ENCODE data around the gene USP31.
"Not testable (repeated sequence)": the region's sequence is repeated elsewhere in the genome, so short reads cannot be mapped to it uniquely, and the experiment has no call there.

Gene USP31

DNA sequence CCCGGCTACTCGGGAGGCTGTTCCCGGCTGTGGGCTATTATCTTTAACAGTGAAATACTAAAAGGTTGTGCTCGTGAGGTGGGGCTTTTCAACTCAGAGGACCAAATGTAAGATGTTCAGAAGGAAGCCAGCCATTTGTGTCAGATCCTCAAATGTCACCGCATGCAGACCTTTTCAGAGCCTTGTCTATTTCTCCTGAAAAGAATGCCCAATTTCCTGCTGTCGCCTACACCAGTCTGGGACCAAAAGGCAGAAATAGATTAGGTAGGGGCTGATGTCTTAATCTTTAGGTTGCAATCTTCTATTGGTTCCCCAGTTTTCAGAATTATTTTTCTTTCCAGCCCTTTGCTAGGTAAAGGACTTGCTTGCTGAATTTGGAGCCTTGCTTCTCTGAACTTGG, 8.9 kb upstream of the USP31 start:
- FAIRE-seq = no peak

DNA sequence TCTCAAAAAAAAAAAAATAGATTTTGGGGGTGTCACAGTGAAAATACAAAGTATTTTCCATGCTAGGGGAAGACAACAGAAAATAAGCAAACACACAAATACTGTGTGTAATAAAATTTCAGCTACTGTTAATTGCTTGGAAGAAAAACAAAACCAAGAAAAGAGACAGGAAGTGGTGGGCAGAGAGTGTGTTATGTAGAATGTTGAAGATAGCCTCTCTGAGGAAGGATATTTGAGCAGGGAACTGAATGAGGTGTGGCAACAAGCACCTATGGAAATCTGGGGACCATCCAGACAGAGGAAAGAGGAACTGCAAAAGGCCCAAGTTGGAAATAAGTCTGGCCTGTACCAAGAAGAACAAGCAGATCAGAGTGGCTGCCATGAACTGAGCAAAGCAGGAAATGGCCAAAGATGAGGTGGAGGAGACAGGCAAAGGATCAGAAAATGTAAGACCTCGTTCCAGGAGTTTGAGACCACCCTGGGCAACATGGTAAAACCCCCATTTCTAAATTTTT, 7.8 kb upstream of the USP31 start:
- FAIRE-seq = no peak

DNA sequence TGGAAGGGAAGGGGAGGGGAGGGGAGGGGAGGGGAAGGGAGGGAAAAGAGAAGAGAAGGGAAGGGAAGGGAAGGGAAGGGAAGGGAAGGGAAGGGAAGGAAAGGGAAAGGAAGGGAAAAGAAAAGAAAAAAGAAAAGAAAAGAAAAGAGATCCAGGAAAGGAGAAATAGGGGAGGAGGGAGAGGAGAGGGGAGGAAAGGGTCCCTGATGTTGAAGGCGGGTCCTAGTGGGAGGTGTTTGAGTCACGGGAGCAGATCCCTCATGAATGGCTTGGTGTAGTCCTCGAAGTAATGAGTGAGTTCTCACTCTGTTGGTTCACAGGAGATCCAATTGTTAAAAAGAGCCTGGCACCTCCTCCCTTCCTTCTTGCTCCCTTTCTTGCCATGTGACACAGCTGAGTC, 6.9 kb upstream of the USP31 start:
- no peak for FAIRE-seq

DNA sequence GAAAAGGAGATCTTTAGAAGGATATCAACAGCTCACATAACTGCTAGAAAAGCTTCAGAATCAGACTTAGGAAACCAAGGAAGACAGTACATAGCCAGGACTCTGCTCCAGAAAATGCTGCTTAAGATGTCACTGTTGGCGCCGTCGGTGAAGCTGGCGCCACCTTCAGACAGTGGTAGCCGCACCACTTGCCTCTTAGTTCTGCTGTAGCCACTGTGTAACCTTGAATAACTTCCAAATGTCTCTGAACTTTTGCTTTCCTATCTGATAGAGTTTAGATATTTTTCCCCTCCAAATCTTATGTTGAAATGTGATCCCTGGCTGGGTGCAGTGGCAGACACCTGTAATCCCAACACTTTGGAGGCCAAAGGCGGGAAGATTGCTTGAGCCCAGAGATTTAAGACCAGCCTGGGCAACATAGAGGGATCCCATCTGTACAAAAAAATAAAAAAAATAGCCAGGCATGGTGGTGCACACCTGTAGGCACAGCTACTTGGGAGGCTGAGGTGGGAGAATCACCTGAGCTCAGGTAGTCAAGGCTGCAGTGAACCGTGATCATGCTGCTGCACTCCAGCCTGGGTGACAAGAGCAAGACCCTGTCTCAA, 6.3 kb upstream of the USP31 start:
- no peak for FAIRE-seq

DNA sequence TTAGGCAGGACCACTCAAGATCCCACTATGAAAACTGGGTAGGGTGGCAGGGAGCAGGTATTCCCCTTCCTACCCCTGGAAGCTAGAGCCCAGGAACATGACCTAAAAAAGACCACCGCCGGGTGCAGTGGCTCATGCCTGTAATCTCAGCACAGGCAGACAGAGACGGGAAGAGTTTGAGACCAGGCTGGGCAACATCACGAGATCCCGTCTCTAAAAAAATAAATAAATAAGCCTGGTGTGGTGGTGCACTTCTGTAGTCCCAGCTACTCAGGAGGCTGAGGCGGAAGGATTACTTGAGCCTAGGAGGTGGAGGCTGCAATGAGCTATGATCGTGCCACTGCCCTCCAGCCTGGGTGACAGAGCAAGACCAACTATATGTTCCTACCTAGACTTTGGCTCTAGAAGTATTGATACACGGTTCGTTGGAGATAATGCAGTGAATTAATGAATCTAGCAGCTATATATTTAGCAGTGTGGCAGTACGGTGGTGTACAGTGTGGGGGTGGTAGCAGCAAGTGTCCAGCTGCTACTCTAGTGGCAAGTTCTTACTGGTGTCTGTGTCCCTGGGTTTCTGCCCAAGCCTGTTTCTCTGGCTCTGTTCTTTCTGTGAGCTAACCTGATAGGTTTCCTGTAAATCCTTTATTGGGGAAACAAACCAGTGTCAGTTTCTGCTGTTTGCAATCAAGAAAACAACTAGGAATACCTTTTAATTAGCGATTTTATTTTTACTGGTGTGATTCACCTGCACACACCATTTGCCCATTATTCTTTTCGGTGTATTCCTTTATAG, 3.3 kb upstream of the USP31 start:
- FAIRE-seq = no peak

DNA sequence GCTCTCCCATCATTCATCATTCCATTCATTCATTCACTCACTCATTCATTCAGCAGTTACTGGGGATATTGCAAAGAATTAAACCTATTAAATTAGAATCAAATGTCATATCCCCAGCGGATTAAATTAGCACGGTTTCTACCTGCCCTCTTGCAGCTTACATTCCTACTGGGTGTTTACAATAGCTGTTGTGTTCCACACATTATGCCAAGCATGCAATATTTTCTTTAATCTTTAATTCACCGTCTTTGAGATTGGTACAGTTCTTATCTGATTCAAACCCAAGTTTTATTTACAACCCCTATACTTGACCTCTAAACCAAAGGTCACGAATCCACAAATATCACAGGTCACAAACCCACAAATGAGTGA, 727 bp upstream of the USP31 start:
- FAIRE-seq = no peak

DNA sequence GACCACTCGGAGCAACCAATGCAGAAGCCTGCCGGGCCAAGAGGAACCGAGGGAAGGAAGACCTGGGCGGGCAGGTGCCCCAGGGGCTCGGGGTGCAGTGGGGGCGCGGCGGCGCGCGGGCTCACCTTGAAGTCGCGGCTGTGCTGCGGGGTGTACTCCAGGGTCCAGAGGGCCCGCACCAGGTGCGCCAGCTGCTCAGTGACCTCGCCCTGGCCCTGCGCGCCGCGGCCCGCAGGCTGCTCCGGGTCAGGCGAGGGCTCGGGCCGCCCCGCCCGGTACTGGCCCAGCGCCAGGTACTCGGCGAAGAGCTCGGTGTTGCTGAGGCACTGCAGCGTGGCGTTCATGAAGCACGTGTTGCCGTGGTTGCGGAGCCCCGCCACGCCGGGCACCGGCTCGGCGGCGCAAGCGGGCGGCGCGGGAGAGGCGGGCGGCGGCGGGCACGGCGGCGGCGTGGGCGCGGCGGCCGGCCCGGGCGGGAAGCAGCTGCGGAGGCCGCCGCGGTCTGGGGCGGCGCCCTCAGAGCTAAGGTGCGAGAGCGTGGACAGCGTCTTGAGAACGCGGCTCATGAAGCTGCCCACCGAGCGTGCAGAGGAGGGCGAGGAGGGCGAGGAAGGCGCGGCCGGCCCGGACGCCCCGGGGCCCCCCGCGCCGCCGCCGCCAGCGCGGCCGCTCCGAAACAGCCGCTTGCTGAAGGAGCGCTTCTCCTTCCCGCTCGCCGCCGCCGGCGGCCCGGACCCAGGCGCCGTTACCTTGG, 562 bp downstream of the USP31 start:
- no peak for FAIRE-seq

DNA sequence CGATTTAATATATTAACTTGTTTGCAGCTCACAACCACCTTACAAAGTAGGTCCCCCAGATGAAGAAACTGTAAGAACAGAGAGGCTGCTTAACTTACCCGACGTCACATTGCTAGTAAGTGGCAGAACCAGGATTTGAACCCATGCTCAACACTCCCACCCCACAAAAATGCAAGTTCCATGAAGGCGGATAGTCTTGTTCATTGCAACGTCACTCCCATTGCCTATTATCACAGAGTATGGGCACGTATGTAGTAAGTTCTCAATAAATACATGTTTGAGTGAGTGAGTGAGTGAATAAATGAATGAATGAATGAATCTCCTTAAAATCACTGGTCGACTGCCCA, 1.1 kb downstream of the USP31 start:
- FAIRE-seq = no peak

DNA sequence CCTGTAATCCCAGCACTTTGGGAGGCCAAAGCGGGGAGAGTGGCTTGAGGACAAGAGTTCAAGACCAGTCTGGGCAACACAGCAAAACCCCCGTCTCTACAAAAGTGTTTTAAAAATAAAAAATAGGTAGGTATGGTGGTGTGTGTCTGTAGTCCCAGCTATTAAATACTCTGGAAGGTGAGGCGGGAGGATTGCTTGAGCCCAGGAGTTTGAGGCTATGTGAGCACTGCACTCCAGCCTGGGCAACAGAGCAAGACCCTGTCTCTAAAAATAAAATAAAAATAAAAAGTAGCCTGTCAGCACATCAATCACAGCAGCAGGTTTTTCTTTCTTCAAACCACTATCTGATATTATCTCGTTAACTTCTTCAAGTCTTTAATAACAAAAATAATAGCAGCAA, 1.6 kb downstream of the USP31 start:
- FAIRE-seq = no peak

DNA sequence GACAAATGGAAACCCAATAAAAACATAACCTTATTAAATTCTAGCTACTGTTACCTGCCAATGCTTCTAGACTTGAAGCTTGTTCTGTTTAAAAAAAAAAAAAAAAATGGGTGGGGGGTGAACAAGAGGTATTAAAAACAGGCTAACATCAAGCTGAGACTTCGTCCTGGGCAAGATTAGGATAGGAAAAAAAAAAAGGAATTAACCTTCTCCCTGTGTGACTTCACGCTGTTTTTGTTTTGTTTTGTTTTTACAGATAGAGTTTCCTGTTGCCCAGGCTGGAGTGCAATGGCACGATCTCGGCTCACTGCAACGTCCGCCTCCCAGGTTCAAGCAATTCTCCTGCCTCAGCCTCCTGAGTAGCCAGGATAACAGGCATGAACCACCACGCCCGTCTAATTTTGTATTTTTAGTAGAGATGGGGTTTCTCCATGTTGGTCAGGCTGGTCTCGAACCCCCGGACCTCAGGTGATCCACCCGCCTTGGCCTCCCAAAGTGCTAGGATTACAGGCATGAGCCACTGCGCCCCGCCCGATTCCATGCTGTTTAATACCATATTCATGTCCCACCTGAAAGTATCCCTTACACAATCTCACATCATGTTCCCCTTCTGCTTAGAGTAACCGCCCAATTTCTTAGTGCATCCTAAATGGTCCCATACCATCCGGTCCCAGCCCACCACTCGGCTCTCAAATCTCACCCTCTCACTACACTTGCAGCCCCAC, 2.2 kb downstream of the USP31 start:
- no peak for FAIRE-seq

DNA sequence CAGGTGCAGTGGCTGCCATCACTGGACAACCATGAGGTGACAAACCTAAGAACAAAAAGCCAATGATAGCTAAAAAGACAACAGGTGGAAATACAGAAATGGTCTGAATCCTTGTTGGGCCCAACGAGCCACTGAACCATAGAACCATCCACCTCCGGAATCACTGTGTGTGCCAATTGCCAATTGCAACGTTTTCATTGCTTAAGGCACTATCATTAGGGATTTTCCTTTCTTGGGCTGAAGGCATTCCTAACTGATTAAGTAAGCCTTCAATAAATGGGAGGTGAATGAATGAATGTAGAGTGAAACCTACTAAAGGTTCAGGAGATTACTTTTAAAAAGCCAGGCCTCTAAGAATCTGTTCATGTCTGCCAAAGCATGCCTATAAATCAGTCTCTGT, 3.6 kb downstream of the USP31 start:
- no peak for FAIRE-seq

DNA sequence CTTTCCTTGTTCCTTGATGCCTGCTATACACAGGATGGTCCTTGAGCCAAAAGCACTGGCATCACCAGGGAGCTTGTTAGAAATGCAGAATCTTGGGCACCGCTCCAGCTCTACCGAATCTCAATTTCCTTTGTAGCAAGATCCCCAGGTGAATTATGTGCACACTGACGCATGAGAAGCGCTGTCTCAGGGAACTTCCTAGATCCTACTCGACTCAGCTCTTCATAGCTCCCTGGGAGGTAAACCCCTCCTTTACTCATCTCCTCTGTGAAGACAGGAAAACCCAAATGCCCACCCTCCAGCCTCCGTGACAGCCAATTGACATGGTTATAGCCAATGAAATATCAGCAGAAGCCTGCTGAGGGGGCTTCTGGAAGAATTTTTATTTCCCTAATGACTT, 4.1 kb downstream of the USP31 start:
- no peak for FAIRE-seq

DNA sequence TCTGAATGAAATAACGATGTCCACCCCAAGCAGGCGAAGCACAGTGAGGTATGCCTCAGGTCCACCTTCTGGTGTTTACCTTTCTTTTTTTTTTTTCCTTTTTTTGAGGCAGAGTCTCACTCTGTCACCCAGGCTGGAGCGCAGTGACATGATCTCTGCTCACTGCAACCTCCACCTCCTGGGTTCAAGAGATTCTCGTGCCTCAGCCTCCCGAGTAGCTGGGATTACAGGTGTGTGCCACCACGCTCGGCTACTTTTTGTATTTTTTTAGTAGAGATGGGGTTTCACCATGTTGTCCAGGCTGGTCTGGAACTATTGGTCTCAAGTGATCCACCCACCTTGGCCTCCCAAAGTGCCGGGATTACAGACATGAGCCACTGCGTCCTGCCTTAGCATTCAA, 4.9 kb downstream of the USP31 start:
- not testable (repeated sequence) for FAIRE-seq

DNA sequence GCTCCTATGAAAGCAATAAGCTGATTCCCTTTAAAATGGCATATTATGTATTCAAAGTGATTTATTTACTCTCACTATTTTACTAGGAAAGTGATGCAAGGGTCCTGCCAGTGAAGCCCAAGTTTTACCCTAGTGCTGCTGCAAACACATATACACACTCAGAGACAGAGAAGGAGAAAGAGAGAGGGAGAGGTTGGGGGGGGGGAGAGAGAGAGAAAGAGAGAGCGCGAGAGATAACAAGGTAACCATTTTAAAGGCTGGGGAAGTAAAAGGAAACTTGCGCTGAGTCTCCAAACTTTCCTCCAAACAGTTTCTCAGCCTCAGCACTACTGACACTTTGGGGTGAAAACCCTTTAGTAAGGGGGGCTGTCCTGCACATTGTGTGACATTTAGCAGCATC, 5.9 kb downstream of the USP31 start:
- FAIRE-seq = no peak

DNA sequence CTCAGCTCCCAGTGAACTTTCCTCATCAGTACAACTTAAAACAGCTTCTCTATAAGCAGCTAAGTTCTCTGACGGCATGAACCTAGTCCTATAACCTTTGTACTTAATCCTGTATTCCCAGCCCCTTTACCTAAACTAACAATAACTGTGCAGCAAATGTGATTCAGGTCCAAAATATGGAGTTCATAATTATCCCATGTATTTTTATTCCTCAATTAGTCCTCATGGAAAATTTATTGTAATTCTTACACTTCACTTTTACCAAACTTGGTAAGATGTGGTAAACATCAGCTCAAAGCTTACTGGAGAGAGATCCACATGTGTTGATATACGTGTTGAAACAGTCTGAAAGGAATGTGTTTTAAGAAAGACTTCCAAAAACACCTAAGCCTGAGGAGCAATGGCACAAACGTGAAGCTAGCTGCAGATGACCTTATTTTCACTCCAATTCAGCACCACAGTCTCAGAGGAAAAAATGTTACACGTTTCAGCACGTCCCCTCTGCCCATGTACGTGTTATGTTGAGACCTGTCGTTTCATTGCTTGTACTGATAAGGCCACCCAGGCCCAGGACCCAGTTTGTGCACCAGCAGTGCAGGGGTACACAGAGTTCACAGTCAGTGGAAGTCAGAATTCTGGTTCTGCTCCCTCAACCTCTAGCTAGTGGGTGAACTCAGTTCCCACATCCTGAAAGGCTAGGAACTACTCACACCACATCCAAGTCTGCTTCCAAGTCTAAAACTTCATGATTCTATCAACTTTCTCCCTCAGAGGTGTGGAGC, 7.1 kb downstream of the USP31 start:
- no peak for FAIRE-seq

DNA sequence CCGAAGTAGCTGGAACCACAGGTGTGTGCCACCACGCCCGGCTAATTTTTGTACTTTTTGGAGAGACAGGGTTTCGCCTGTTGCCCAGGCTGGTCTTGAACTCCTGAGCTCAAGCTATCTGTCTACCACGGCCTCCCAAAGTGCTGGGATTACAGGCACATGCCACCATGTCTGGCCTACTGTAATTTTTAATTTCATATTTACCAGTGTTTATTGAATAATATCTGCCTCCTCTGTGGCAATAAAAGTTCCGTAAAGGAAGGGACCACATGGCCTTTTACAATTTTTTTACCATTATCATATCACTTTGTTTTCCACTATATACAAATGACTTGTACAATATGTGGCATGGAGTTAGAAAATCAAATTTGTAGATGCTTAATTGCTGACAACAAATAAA, 7.8 kb downstream of the USP31 start:
- FAIRE-seq = no peak

DNA sequence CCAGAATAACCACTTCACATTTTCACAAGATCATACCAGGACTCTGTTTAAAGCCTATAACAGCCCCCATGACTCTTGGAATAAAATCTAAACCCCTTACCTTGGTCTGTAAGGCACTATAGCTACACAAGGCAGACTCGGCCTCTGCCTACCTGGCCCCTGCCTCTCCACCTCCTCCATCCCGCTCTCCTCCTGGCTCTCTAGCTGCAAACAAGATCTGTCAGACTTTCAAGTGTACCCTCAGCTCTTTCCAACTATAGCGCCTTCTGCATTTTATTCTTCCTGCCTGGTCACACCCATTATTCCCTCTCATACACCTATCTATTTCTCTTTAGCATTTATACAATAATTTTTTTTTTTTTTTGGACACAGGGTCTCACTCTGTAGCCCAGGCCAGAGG, 8.2 kb downstream of the USP31 start:
- no peak for FAIRE-seq

DNA sequence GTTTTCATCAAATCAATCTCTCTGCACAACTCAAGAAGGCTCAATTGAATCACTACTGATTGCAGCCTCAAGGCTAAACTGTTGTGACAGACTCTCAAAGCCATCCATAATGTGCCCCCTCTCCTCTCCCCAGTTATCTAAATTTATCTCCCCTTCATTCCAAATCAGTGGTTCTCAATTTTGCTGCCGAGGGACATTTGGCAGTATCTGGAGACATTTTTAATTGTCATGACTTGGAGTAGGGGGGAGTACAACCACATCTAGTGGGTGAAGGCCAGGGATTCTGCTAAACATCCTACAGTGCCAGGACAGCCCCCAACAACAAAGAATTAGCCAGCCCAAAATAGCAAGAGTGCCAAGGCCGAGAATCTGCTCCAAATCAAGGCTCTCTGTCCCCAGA, 9.1 kb downstream of the USP31 start:
- FAIRE-seq = no peak

DNA sequence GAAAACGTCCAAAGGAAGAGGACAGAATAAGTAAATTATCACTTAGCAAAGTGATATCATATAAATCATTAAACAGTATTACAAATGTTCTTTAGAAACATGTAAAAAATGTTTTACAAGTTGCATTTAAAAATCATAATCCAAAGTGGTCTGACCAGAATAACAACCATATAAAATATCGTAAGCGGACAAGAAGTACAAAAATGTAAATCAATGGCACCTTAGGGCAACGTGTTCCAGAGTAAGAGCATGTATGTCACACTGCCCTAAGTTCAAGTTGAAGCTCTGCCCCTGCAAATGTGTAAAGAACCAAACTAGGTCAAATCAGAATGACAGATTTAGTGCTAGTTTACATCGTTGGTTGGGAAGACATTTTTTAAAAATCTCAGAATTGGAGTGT, 11.4 kb downstream of the USP31 start:
- no peak for FAIRE-seq

DNA sequence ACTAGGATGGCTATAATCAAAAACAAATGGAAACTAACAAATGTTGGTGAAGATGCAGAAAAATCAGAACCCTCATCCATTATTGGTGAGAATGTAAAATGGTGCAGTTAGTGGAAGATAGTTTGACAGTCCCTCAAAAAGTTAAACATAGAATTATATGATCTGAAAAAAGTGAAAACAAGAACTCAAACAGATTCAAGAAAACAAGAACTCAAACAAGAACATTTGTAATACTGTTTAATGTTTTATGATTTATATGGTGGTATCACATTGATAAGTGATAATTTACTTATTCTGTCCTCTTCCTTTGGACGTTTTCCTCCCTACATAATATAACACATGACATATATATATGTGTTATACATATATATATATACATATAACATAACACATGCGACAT, 12.0 kb downstream of the USP31 start:
- no peak for FAIRE-seq

DNA sequence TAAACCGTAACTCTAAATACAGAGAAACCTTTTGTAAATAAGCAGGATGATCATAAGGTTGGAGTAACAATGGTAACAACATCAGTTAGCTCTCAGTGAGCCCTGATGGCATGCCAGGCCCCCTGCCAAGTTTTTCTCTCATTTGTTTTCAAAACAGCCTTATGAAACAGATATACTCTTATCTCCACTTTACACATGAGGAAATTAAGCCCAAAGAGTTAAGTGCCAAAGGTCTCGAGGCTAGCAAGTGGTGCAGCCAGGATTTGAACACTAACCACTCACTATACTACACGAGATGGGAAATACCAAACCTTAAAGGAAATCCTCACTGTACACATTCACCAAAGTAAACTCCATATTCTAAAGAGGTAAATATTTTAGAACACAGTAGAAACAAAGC, 15.0 kb downstream of the USP31 start:
- FAIRE-seq = no peak

DNA sequence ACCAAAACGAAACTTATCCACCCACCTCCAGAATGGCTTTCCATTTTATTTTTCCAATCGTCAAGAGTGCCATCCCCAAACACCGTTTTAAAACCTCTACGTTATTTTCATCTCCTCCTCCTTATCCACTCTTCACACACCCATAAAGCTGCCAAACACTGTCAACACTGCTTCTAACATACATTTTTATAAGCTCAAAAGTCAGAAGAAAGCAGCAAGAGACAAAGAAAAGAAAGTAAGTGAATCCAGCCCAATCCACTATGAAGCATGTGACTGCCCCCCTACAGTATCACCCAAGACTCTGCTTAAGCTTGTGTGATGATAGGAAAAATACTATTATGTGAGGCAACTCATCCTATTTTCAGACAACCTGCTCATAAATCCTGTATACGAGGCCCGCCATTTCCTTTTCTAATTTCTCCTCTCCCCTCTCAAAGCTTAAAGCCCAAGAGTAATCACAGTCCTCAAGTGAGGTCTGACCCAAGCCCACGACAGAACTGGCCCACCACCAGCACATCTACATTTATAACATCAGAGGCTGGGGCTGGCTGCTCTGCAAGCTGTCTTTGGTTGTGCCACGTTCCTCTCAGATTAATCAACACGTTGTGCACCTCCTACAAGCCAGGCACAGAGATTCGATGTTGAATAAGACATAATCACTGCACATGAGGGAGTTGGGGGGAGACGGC, 16.3 kb downstream of the USP31 start:
- no peak for FAIRE-seq
